H9 (cell line): ENCODE measurements around the gene KRTAP20-3. TPM values are rescaled to one million over a fixed set of nuclear protein-coding genes. Genes with fewer than 3 reads are reported as not detected.

Experiments
- DNase-seq: peaks from one replicate; pipeline ENCODE4 v3.0.0-alpha.2; 2017
- H2AFZ ChIP-seq: one replicate; pipeline ENCODE4 v1.6.1; 2013; ENCODE audit warnings: mild to moderate bottlenecking, low read length, control low read depth, moderate library complexity
- H2AK5ac ChIP-seq: 2 replicates; pipeline ENCODE4 v1.6.1; 2013; ENCODE audit warnings: low read length, control low read depth, mixed read lengths; ENCODE audit not compliant: insufficient read length
- H2BK120ac ChIP-seq: one replicate; pipeline ENCODE4 v1.6.1; 2013; ENCODE audit warnings: low read depth, mild to moderate bottlenecking, low read length, control low read depth, inconsistent platforms; ENCODE audit not compliant: poor library complexity, severe bottlenecking
- H2BK12ac ChIP-seq: 2 replicates; pipeline ENCODE4 v1.6.1; 2013; ENCODE audit warnings: low read length, control low read depth, mixed read lengths, low read depth; ENCODE audit not compliant: insufficient read length
- H2BK15ac ChIP-seq: 2 replicates; pipeline ENCODE4 v1.6.1; 2013; ENCODE audit warnings: low read depth, low read length, control low read depth
- H2BK20ac ChIP-seq: one replicate; pipeline ENCODE4 v1.6.1; 2013; ENCODE audit warnings: low read depth, mild to moderate bottlenecking, low read length, control low read depth, inconsistent platforms; ENCODE audit not compliant: poor library complexity, severe bottlenecking
- H2BK5ac ChIP-seq: 2 replicates; pipeline ENCODE4 v1.6.1; 2013; ENCODE audit warnings: low read length, control low read depth, mixed read lengths; ENCODE audit not compliant: insufficient read length
- H3K14ac ChIP-seq: 2 replicates; pipeline ENCODE4 v1.6.1; 2013; ENCODE audit warnings: low read length, control low read depth; ENCODE audit not compliant: insufficient read depth
- H3K18ac ChIP-seq: 2 replicates; pipeline ENCODE4 v1.6.1; 2013; ENCODE audit warnings: low read depth, mild to moderate bottlenecking, mixed read lengths, low read length, control low read depth; ENCODE audit not compliant: insufficient read length
- H3K23ac ChIP-seq: 2 replicates; pipeline ENCODE4 v1.6.1; 2013; ENCODE audit warnings: low read length, control low read depth, mixed read lengths, low read depth; ENCODE audit not compliant: insufficient read length
- H3K23me2 ChIP-seq: 2 replicates; pipeline ENCODE4 v1.6.1; 2013; ENCODE audit warnings: low read depth, mild to moderate bottlenecking, mixed read lengths, low read length, control low read depth; ENCODE audit not compliant: insufficient read length, poor library complexity, severe bottlenecking
- H3K27ac ChIP-seq: 2 replicates; pipeline ENCODE4 v1.5.1; 2013; ENCODE audit warnings: low read length, control low read depth, mixed read lengths, low read depth; ENCODE audit not compliant: insufficient read length
- H3K27me3 ChIP-seq: 2 replicates; pipeline ENCODE4 v1.6.1; 2013; ENCODE audit warnings: low read length, control low read depth, inconsistent platforms; ENCODE audit not compliant: insufficient read depth
- H3K4ac ChIP-seq: 2 replicates; pipeline ENCODE4 v1.6.1; 2013; ENCODE audit warnings: low read depth, mild to moderate bottlenecking, control low read depth, inconsistent platforms, low read length, moderate library complexity
- H3K4me1 ChIP-seq: 2 replicates; pipeline ENCODE4 v1.6.1; 2013; ENCODE audit warnings: low read length, control low read depth, inconsistent platforms; ENCODE audit not compliant: insufficient read depth
- H3K4me2 ChIP-seq: 2 replicates; pipeline ENCODE4 v1.6.1; 2013; ENCODE audit warnings: low read length, control low read depth, mixed read lengths; ENCODE audit not compliant: insufficient read length, insufficient read depth
- H3K56ac ChIP-seq: 2 replicates; pipeline ENCODE4 v1.6.1; 2013; ENCODE audit warnings: low read depth, mild to moderate bottlenecking, mixed read lengths, low read length, control low read depth; ENCODE audit not compliant: insufficient read length
- H3K79me1 ChIP-seq: 2 replicates; pipeline ENCODE4 v1.6.1; 2013; ENCODE audit warnings: low read depth, mild to moderate bottlenecking, moderate library complexity, low read length, control low read depth, inconsistent platforms; ENCODE audit not compliant: insufficient read depth, poor library complexity, severe bottlenecking
- H3K79me2 ChIP-seq: 2 replicates; pipeline ENCODE4 v1.6.1; 2013; ENCODE audit warnings: low read length, control low read depth, inconsistent platforms; ENCODE audit not compliant: insufficient read depth
- H3K9ac ChIP-seq: 2 replicates; pipeline ENCODE4 v1.6.1; 2013; ENCODE audit warnings: low read length, control low read depth, mixed read lengths; ENCODE audit not compliant: insufficient read length; ENCODE audit errors: extremely low read depth
- H3K9me3 ChIP-seq: one replicate; pipeline ENCODE4 v1.6.1; 2013; ENCODE audit warnings: low read depth, low read length, inconsistent platforms; ENCODE audit not compliant: control insufficient read depth
- H3T11ph ChIP-seq: one replicate; pipeline ENCODE4 v1.6.1; 2013; ENCODE audit warnings: mild to moderate bottlenecking, low read length, control low read depth, inconsistent platforms
- H4K20me1 ChIP-seq: one replicate; pipeline ENCODE4 v1.6.1; 2013; ENCODE audit not compliant: control insufficient read depth, insufficient read length, insufficient read depth
- H4K5ac ChIP-seq: 2 replicates; pipeline ENCODE4 v1.6.1; 2013; ENCODE audit warnings: low read depth, mild to moderate bottlenecking, mixed read lengths, low read length, control low read depth; ENCODE audit not compliant: insufficient read length
- H4K8ac ChIP-seq: replicated peaks from 2 replicates; pipeline ENCODE4 v1.6.1; 2013; ENCODE audit warnings: low read length, control low read depth, mixed read lengths, low read depth; ENCODE audit not compliant: insufficient read length
- H4K91ac ChIP-seq: 2 replicates; pipeline ENCODE4 v1.6.1; 2013; ENCODE audit warnings: low read depth, mild to moderate bottlenecking, moderate library complexity, mixed read lengths, low read length, control low read depth; ENCODE audit not compliant: insufficient read length
- H3K27ac Mint-ChIP-seq, 3 experiments: 2 replicates in 2 of 3; 3 replicates in 1 of 3; pipeline ENCODE4 v1.8.0; 2020 to 2021; ENCODE audit warnings: mixed read lengths in 3 of 3, mild to moderate bottlenecking in 1 of 3, moderate library complexity in 1 of 3
- H3K27me3 Mint-ChIP-seq: 2 replicates; pipeline ENCODE4 v1.8.0; 2021; ENCODE audit warnings: low read depth, mild to moderate bottlenecking, moderate library complexity, mixed read lengths
- H3K36me3 Mint-ChIP-seq, 3 experiments: 2 replicates in 2 of 3; 3 replicates in 1 of 3; pipeline ENCODE4 v1.8.0; 2020 to 2021; ENCODE audit warnings: low read depth in 3 of 3, mixed read lengths in 3 of 3; ENCODE audit not compliant: insufficient read depth in 1 of 3
- H3K4me1 Mint-ChIP-seq, 2 experiments: 2 replicates each; pipeline ENCODE4 v1.8.0; 2020; ENCODE audit warnings: mixed read lengths in 2 of 2
- H3K4me3 Mint-ChIP-seq, 2 experiments: 2 replicates in 1 of 2; 3 replicates in 1 of 2; pipeline ENCODE4 v1.8.0; 2020 to 2021; ENCODE audit warnings: mild to moderate bottlenecking in 2 of 2, mixed read lengths in 2 of 2, moderate library complexity in 1 of 2
- H3K9me3 Mint-ChIP-seq, 2 experiments: 2 replicates in 1 of 2; 3 replicates in 1 of 2; pipeline ENCODE4 v1.8.0; 2020; ENCODE audit warnings: mild to moderate bottlenecking in 2 of 2, mixed read lengths in 2 of 2, moderate library complexity in 1 of 2
- WGBS: extraction: QIAGEN DNeasy Blood & Tissue Kit; methylation state at CpG from one replicate; pipeline ENCODE4 v1.1.7; 2013; ENCODE audit warnings: missing lambda C conversion rate, low lambda C conversion rate, mixed read lengths; ENCODE audit not compliant: insufficient read length; ENCODE audit errors: extremely low coverage; 5-methylcytosine and 5-hydroxymethylcytosine counted together
- long read RNA-seq: library from polyadenylated mRNA; unstranded; transcript quantifications from one replicate; pipeline ENCODE4 v2.0.0, GENCODE V29; 2020
- total RNA-seq: library from RNA; stranded (reverse); gene quantifications from 2 replicates; pipeline ENCODE4 v1.2.1, GENCODE V29; 2021
- TF ChIP-seq, protein P1 (sequence below): fragments of 200-600 bp; sonication (generic); conservative IDR thresholded peaks from 3 replicates; pipeline ENCODE4 v1.8.0; 2021; ENCODE audit warnings: antibody characterized with exemption, mild to moderate bottlenecking

Gene KRTAP20-3
- not detected in 2 replicates for total RNA-seq
- long read RNA-seq, result 0 reads

DNA sequence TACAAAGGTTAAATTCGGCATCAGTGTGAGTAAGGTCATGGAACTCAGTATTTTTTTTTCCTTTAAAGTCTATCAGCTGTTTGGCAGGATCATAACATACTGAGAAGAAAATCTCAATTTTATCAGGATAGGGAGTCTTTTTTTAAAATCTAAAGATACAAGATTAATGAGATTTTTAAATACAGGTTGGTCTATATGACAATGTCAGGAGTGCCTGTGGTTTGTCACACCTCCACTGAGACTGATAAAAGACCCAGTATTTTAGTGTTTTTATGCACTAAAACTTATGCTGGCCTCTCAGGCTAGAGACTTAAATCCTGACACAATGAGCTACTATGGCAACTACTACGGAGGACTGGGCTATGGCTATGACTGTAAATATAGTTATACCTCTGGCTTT, at the start of gene KRTAP20-3:
KRTAP20-3 (plus strand) TSS at position 301 of the 400 bp plus-strand sequence.
- Mint-ChIP-seq H3K4me1 (no peaks in the 10 kb centered on the region), H3K36me3 (peaks cover 0 to 15% (median 0%) of the 10 kb centered on the region in 3 experiments; a peak in 1 of 7 replicates), H3K27me3 (no peaks in the 10 kb centered on the region; the same call in 1 of the 2 replicates), H3K9me3 (peaks cover 0 to 36% of the 10 kb centered on the region in 2 experiments; a peak in 4 of 5 replicates), H3K4me3 (no peak within 1 kb of the TSS), H3K27ac (no peak within 1 kb of the TSS; a peak in 1 of 7 replicates)
- Histone ChIP-seq H2AK5ac (no peak within 1 kb of the TSS), H2BK15ac (no peak within 1 kb of the TSS), H4K20me1 (no peaks in the 10 kb centered on the region), H4K8ac (no peak within 1 kb of the TSS), H3K79me1 (no peaks in the 10 kb centered on the region), H3K4me2 (no peak within 1 kb of the TSS), H2BK120ac (no peak within 1 kb of the TSS), H3K23me2 (no peaks in the 10 kb centered on the region), H3K4ac (no peak within 1 kb of the TSS), H2AFZ (no peak within 1 kb of the TSS), H3K14ac (no peak within 1 kb of the TSS), H4K91ac (no peak within 1 kb of the TSS), H3K27ac (no peak within 1 kb of the TSS), H3K9me3 (no peaks in the 10 kb centered on the region), H3K18ac (no peak within 1 kb of the TSS), H2BK20ac (no peak within 1 kb of the TSS), H3T11ph (no peak within 1 kb of the TSS), H4K5ac (no peak within 1 kb of the TSS), H3K4me1 (no peaks in the 10 kb centered on the region), H2BK12ac (no peak within 1 kb of the TSS), H3K27me3 (no peaks in the 10 kb centered on the region), H3K9ac (no peak within 1 kb of the TSS), H3K23ac (no peak within 1 kb of the TSS), H3K56ac (no peak within 1 kb of the TSS), H3K79me2 (no peaks in the 10 kb centered on the region), H2BK5ac (no peak within 1 kb of the TSS)
- DNase-seq, result no peak
- TF ChIP-seq, protein P1, sequence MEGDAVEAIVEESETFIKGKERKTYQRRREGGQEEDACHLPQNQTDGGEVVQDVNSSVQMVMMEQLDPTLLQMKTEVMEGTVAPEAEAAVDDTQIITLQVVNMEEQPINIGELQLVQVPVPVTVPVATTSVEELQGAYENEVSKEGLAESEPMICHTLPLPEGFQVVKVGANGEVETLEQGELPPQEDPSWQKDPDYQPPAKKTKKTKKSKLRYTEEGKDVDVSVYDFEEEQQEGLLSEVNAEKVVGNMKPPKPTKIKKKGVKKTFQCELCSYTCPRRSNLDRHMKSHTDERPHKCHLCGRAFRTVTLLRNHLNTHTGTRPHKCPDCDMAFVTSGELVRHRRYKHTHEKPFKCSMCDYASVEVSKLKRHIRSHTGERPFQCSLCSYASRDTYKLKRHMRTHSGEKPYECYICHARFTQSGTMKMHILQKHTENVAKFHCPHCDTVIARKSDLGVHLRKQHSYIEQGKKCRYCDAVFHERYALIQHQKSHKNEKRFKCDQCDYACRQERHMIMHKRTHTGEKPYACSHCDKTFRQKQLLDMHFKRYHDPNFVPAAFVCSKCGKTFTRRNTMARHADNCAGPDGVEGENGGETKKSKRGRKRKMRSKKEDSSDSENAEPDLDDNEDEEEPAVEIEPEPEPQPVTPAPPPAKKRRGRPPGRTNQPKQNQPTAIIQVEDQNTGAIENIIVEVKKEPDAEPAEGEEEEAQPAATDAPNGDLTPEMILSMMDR, result no peak
- no CpG with 5 or more reads among the region's 2 CpGs for WGBS
